Astrocyte (in vitro differentiated cells and primary cell): ENCODE measurements around the gene ADAM22. TPM values are rescaled to one million over a fixed set of nuclear protein-coding genes. Genes with fewer than 3 reads are reported as not detected.
A peak's percentile ranks its signal among the peaks of the same experiment; 100 is the strongest.

Experiments
- DNase-seq: peaks from one replicate; pipeline ENCODE4 v3.0.0-alpha.2; 2010; ENCODE audit warnings: low read depth
- FAIRE-seq: peaks from 2 replicates; lab custom pipeline; 2011; peaks lifted over from hg19 to GRCh38; lab: Jason Lieb, UNC
- H2AFZ ChIP-seq: 2 replicates; pipeline ENCODE4 v1.6.0; 2012; ENCODE audit warnings: low read depth, low read length, inconsistent platforms
- H3K27ac ChIP-seq: 2 replicates; pipeline ENCODE4 v1.5.1; 2011; ENCODE audit warnings: low read depth, low read length, inconsistent platforms
- H3K27me3 ChIP-seq: 2 replicates; pipeline ENCODE4 v1.6.0; 2011; ENCODE audit warnings: low read length, inconsistent platforms; ENCODE audit not compliant: insufficient read depth
- H3K36me3 ChIP-seq: 2 replicates; pipeline ENCODE4 v1.5.1; 2011; ENCODE audit warnings: low read length, inconsistent platforms; ENCODE audit not compliant: insufficient read depth
- H3K4me1 ChIP-seq: 2 replicates; pipeline ENCODE4 v1.5.1; 2011; ENCODE audit warnings: low read length, inconsistent platforms; ENCODE audit not compliant: insufficient read depth
- H3K4me2 ChIP-seq: 2 replicates; pipeline ENCODE4 v1.6.0; 2012; ENCODE audit warnings: low read length, inconsistent platforms
- H3K4me3 ChIP-seq: 2 replicates; pipeline ENCODE4 v1.5.1; 2011; ENCODE audit warnings: low read depth, mild to moderate bottlenecking, low read length, inconsistent platforms; ENCODE audit not compliant: insufficient read depth
- H3K79me2 ChIP-seq: 2 replicates; pipeline ENCODE4 v1.6.0; 2012; ENCODE audit warnings: mild to moderate bottlenecking, low read length, inconsistent platforms; ENCODE audit not compliant: insufficient read depth
- H3K9ac ChIP-seq: 2 replicates; pipeline ENCODE4 v1.6.0; 2012; ENCODE audit warnings: mild to moderate bottlenecking, low read length, inconsistent platforms
- H3K9me3 ChIP-seq: 2 replicates; pipeline ENCODE4 v1.5.1; 2012; ENCODE audit warnings: low read depth, mild to moderate bottlenecking, low read length, inconsistent platforms; ENCODE audit not compliant: insufficient read depth
- H4K20me1 ChIP-seq: 2 replicates; pipeline ENCODE4 v1.6.0; 2012; ENCODE audit warnings: low read length, inconsistent platforms; ENCODE audit not compliant: insufficient read depth
- H3K27ac Mint-ChIP-seq: one replicate; pipeline ENCODE4 v1.8.0; 2021; ENCODE audit warnings: mild to moderate bottlenecking, mixed read lengths; ENCODE audit not compliant: unreplicated experiment
- H3K27me3 Mint-ChIP-seq: one replicate; pipeline ENCODE4 v1.8.0; 2021; ENCODE audit warnings: low read depth, mixed read lengths; ENCODE audit not compliant: unreplicated experiment
- H3K36me3 Mint-ChIP-seq: one replicate; pipeline ENCODE4 v1.8.0; 2021; ENCODE audit warnings: low read depth, mixed read lengths; ENCODE audit not compliant: unreplicated experiment
- H3K4me1 Mint-ChIP-seq: one replicate; pipeline ENCODE4 v1.8.0; 2021; ENCODE audit warnings: low read depth, mixed read lengths; ENCODE audit not compliant: unreplicated experiment
- H3K4me3 Mint-ChIP-seq: one replicate; pipeline ENCODE4 v1.8.0; 2021; ENCODE audit warnings: mild to moderate bottlenecking, moderate library complexity, mixed read lengths; ENCODE audit not compliant: unreplicated experiment
- H3K9me3 Mint-ChIP-seq: one replicate; pipeline ENCODE4 v1.8.0; 2021; ENCODE audit warnings: mild to moderate bottlenecking, mixed read lengths; ENCODE audit not compliant: unreplicated experiment
- CTCF ChIP-seq: IDR thresholded peaks from 2 replicates; pipeline ENCODE4 v1.5.1; 2011; ENCODE audit warnings: low read depth, mild to moderate bottlenecking, inconsistent platforms, low read length, moderate library complexity; ENCODE audit not compliant: insufficient read depth
- EZH2 ChIP-seq: IDR thresholded peaks from 2 replicates; pipeline ENCODE4 v1.6.1; 2012; ENCODE audit warnings: mild to moderate bottlenecking, low read length, inconsistent platforms; ENCODE audit not compliant: insufficient read depth
- total RNA-seq: library from RNA; stranded (reverse); gene quantifications from 2 replicates; pipeline ENCODE4 v1.2.1, GENCODE V29; 2021

The ADAM22 gene
- total RNA-seq, 1 donor from 2014 or later: 1.5 TPM

- no peak overlapping the region for H3K4me3 Mint-ChIP-seq
- H3K27ac Mint-ChIP-seq: peak overlapping the region; percentile 42
- H3K4me1 Mint-ChIP-seq: peaks cover 14% of the 10 kb centered on the region
- no peaks in the 10 kb centered on the region for H3K4me1 ChIP-seq
- H3K4me2 ChIP-seq: no peak overlapping the region
- H3K27me3 Mint-ChIP-seq: no peaks in the 10 kb centered on the region
- peaks cover 3% of the 10 kb centered on the region for H3K27me3 ChIP-seq
- DNase-seq: peak; percentile 71
- no peaks in the 10 kb centered on the region for H4K20me1 ChIP-seq
- H3K36me3 ChIP-seq: no peaks in the 10 kb centered on the region
- no peak overlapping the region for H3K27ac ChIP-seq
- H3K9me3 Mint-ChIP-seq: no peaks in the 10 kb centered on the region
- H3K4me3 ChIP-seq: no peak overlapping the region
- no peaks in the 10 kb centered on the region for H3K36me3 Mint-ChIP-seq
- H3K9me3 ChIP-seq: no peaks in the 10 kb centered on the region
- H3K79me2 ChIP-seq: no peaks in the 10 kb centered on the region
- H3K9ac ChIP-seq: no peak overlapping the region
- TF ChIP-seq CTCF (no peak), EZH2 (no peak)
- H2AFZ ChIP-seq: no peak overlapping the region
- FAIRE-seq: no peak
Measured at GRCh38 chr7:87926581-87927461, 7.2 kb upstream of the ADAM22 start.

- no peaks in the 10 kb centered on the region for H3K4me1 Mint-ChIP-seq
- H2AFZ ChIP-seq: peak overlapping the region; percentile 96
- no peaks in the 10 kb centered on the region for H4K20me1 ChIP-seq
- no peak overlapping the region for H3K27ac ChIP-seq
- peaks cover 5% of the 10 kb centered on the region for H3K4me1 ChIP-seq
- H3K4me3 Mint-ChIP-seq: peak overlapping the region; percentile 91
- H3K79me2 ChIP-seq: no peaks in the 10 kb centered on the region
- H3K9me3 Mint-ChIP-seq: no peaks in the 10 kb centered on the region
- DNase-seq (no peak), FAIRE-seq (no peak)
- peak overlapping the region; percentile 69 for H3K4me3 ChIP-seq
- TF ChIP-seq EZH2 (no peak), CTCF (no peak)
- no peaks in the 10 kb centered on the region for H3K36me3 ChIP-seq
- H3K27me3 ChIP-seq: peaks cover 7% of the 10 kb centered on the region
- H3K27ac Mint-ChIP-seq: no peak overlapping the region
- H3K9ac ChIP-seq: no peak overlapping the region
- peaks cover 7% of the 10 kb centered on the region for H3K27me3 Mint-ChIP-seq
- H3K36me3 Mint-ChIP-seq: peaks cover 2% of the 10 kb centered on the region
- peak overlapping the region; percentile 97 for H3K4me2 ChIP-seq
- no peaks in the 10 kb centered on the region for H3K9me3 ChIP-seq
Measured at GRCh38 chr7:87933605-87933952, 472 bp upstream of the ADAM22 start.
